Epidermal melanocyte (primary cell): ENCODE measurements around the gene STPG3.

Source experiments
- DNase-seq: peaks from one replicate; pipeline ENCODE4 v3.0.0; 2011; ENCODE audit warnings: low spot score; ENCODE audit not compliant: insufficient read length

STPG3 gene

GRCh38 chr9:137251194-137251461, at the start of gene STPG3:
STPG3 (plus strand) TSS chr9:137251286; CDS start chr9:137251287, 1 bp downstream.
- no peak for DNase-seq

GRCh38 chr9:137202966-137203365, 48.1 kb upstream of the STPG3 start:
- DNase-seq: no peak

GRCh38 chr9:137204731-137205125, 46.4 kb upstream of the STPG3 start:
- no peak for DNase-seq

- peak; percentile 100 for DNase-seq
Observed at GRCh38 chr9:137205126-137206069, 45.7 kb upstream of the STPG3 start, which contains the start of the genes NDOR1 and TMEM203. NDOR1 (plus strand) TSS chr9:137205700; CDS start chr9:137205778, 78 bp downstream. TMEM203 (minus strand) TSS chr9:137205648; CDS start chr9:137205414, 234 bp downstream.

- DNase-seq: peak; percentile 13
Observed at GRCh38 chr9:137206602-137207001, 44.5 kb upstream of the STPG3 start.

- DNase-seq: no peak
Observed at GRCh38 chr9:137211532-137211931, 39.6 kb upstream of the STPG3 start.

- DNase-seq: no peak
Observed at GRCh38 chr9:137212520-137212919, 38.6 kb upstream of the STPG3 start.

GRCh38 chr9:137213160-137214060, 37.7 kb upstream of the STPG3 start:
- DNase-seq: no peak

- DNase-seq: no peak
Observed at GRCh38 chr9:137214620-137215019, 36.5 kb upstream of the STPG3 start.

- DNase-seq: no peak
Observed at GRCh38 chr9:137215196-137215986, 35.7 kb upstream of the STPG3 start.

- DNase-seq: no peak
Observed at GRCh38 chr9:137216188-137216965, 34.7 kb upstream of the STPG3 start.

GRCh38 chr9:137217276-137218211, 33.5 kb upstream of the STPG3 start:
- peak; percentile 61 for DNase-seq

GRCh38 chr9:137218212-137218753, 32.8 kb upstream of the STPG3 start:
- no peak for DNase-seq

- no peak for DNase-seq
Observed at GRCh38 chr9:137218754-137219271, 32.3 kb upstream of the STPG3 start.

GRCh38 chr9:137219757-137220316, 31.2 kb upstream of the STPG3 start:
- DNase-seq: no peak

GRCh38 chr9:137220317-137221094, 30.6 kb upstream of the STPG3 start:
- no peak for DNase-seq

GRCh38 chr9:137221095-137221505, 30.0 kb upstream of the STPG3 start:
- no peak for DNase-seq
